ENCODE results near the gene ARF1. TPM values are rescaled to one million over a fixed set of nuclear protein-coding genes. Genes with fewer than 3 reads are reported as not detected.

ARF1 gene
- total RNA-seq, 1 experiment from 2014 or later = 395 TPM

DNA sequence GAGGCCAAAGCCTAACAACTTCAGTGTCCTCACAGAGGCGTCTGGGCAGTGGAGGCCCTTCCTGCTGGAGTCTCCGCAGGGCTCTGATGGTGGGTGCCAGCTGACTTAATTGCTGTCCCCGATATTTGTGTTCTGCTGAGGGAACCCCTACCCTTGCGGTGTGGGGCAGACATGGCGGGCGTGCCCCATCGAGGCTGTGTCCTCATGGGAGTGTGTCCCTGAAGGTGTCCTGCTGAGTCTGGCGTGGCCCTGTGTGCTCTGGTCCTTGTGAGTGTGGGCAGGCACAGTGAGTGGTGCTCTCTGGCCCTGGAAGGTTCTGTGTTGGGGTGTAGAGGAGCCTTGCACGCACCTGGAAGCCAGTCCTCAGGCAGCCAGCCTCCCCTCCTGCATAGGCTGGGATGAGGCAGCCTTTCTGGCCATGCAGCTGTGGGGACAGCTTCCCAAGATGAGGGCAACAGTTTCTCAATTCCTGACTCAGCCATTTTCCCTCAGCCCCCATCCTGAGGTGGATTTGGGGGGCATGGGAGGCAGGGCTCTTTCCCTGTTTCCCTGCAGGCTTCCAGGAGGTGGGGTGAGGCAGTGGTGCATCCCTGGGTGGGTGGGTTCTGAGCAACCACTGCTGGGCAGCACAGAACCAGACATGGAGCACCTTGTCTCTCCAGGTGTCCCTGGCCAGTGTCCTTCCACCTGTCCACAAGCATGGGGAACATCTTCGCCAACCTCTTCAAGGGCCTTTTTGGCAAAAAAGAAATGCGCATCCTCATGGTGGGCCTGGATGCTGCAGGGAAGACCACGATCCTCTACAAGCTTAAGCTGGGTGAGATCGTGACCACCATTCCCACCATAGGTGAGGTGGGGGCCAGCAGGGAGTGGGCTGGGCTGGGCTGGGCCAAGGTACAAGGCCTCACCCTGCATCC is 14.2 kb downstream of the ARF1 start:
- Histone ChIP-seq H3K27ac (ENCODE audit: low read depth, low read length, poor library complexity, severe bottlenecking) (no peak overlapping the region), H3K27me3 (replicated peaks; ENCODE audit: insufficient read depth, low read depth, low read length, poor library complexity) (no peaks in the 10 kb centered on the region), H3K9me3 (ENCODE audit: low read depth, low read length, poor library complexity, severe bottlenecking) (peaks cover 30% of the 10 kb centered on the region), H3K36me3 (ENCODE audit: insufficient read depth, low read length, poor library complexity, severe bottlenecking) (peaks cover 83% of the 10 kb centered on the region), H3K4me3 (ENCODE audit: low read depth, low read length, poor library complexity, severe bottlenecking) (no peak overlapping the region), H3K4me1 (ENCODE audit: insufficient read depth, low read length, poor library complexity, severe bottlenecking) (no peaks in the 10 kb centered on the region)
- ChIA-PET CTCF (no interaction called here), POLR2A (ENCODE audit: low non-redundant PET) (no interaction called here)
- BruUV-seq (replicated peaks) = no TSS peak
- no peak for DNase-seq (ENCODE audit: low spot score)
- intact Hi-C loops (cut with micrococcal nuclease; ENCODE audit: unreplicated experiment) = no loop called here
- TF ChIP-seq, protein P1, sequence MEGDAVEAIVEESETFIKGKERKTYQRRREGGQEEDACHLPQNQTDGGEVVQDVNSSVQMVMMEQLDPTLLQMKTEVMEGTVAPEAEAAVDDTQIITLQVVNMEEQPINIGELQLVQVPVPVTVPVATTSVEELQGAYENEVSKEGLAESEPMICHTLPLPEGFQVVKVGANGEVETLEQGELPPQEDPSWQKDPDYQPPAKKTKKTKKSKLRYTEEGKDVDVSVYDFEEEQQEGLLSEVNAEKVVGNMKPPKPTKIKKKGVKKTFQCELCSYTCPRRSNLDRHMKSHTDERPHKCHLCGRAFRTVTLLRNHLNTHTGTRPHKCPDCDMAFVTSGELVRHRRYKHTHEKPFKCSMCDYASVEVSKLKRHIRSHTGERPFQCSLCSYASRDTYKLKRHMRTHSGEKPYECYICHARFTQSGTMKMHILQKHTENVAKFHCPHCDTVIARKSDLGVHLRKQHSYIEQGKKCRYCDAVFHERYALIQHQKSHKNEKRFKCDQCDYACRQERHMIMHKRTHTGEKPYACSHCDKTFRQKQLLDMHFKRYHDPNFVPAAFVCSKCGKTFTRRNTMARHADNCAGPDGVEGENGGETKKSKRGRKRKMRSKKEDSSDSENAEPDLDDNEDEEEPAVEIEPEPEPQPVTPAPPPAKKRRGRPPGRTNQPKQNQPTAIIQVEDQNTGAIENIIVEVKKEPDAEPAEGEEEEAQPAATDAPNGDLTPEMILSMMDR (conservative IDR thresholded peaks at IDR 0.05; ENCODE audit: low read depth, low read length) = no peak
- TF ChIP-seq EZH2 (IDR thresholded peaks at IDR 0.05; ENCODE audit: borderline replicate concordance, low read depth, low read length, poor library complexity, severe bottlenecking) = no peak

DNA sequence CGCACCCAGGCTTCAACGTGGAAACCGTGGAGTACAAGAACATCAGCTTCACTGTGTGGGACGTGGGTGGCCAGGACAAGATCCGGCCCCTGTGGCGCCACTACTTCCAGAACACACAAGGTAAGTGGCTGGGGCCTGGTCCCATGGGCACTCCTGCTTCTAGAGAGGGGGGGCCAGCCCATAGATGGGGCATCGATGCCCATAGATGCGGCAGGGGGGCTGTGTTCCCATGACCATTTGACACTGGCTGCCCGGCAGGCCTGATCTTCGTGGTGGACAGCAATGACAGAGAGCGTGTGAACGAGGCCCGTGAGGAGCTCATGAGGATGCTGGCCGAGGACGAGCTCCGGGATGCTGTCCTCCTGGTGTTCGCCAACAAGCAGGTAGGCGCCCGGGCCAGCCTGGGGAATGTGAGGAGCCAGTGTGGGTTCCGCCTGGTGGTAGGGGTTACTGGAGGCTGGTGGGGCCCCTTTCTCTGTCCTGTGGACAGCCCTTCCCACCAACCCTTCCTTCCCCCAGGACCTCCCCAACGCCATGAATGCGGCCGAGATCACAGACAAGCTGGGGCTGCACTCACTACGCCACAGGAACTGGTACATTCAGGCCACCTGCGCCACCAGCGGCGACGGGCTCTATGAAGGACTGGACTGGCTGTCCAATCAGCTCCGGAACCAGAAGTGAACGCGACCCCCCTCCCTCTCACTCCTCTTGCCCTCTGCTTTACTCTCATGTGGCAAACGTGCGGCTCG is 15.0 kb downstream of the ARF1 start:
- no peak for DNase-seq (ENCODE audit: low spot score)
- Histone ChIP-seq H3K27ac (ENCODE audit: low read depth, low read length, poor library complexity, severe bottlenecking) (no peak overlapping the region), H3K27me3 (replicated peaks; ENCODE audit: insufficient read depth, low read depth, low read length, poor library complexity) (no peaks in the 10 kb centered on the region), H3K4me1 (ENCODE audit: insufficient read depth, low read length, poor library complexity, severe bottlenecking) (no peaks in the 10 kb centered on the region), H3K36me3 (ENCODE audit: insufficient read depth, low read length, poor library complexity, severe bottlenecking) (peaks cover 75% of the 10 kb centered on the region), H3K9me3 (ENCODE audit: low read depth, low read length, poor library complexity, severe bottlenecking) (peaks cover 28% of the 10 kb centered on the region), H3K4me3 (ENCODE audit: low read depth, low read length, poor library complexity, severe bottlenecking) (no peak overlapping the region)
- intact Hi-C loops (cut with micrococcal nuclease; ENCODE audit: unreplicated experiment) = no loop called here
- CTCF ChIA-PET = no interaction called here
- BruUV-seq (replicated peaks) = no TSS peak
- POLR2A ChIA-PET (ENCODE audit: low non-redundant PET) = no interaction called here
- no peak for TF ChIP-seq EZH2 (IDR thresholded peaks at IDR 0.05; ENCODE audit: borderline replicate concordance, low read depth, low read length, poor library complexity, severe bottlenecking)
- TF ChIP-seq, protein P1 (conservative IDR thresholded peaks at IDR 0.05; ENCODE audit: low read depth, low read length) = no peak

DNA sequence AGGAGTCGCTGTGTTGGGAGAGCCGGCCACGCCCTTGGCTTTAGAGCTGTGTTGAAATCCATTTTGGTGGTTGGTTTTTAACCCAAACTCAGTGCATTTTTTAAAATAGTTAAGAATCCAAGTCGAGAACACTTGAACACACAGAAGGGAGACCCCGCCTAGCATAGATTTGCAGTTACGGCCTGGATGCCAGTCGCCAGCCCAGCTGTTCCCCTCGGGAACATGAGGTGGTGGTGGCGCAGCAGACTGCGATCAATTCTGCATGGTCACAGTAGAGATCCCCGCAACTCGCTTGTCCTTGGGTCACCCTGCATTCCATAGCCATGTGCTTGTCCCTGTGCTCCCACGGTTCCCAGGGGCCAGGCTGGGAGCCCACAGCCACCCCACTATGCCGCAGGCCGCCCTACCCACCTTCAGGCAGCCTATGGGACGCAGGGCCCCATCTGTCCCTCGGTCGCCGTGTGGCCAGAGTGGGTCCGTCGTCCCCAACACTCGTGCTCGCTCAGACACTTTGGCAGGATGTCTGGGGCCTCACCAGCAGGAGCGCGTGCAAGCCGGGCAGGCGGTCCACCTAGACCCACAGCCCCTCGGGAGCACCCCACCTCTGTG is 15.9 kb downstream of the ARF1 start:
- no peak for DNase-seq (ENCODE audit: low spot score)
- TF ChIP-seq, protein P1 (conservative IDR thresholded peaks at IDR 0.05; ENCODE audit: low read depth, low read length) = no peak
- TF ChIP-seq EZH2 (IDR thresholded peaks at IDR 0.05; ENCODE audit: borderline replicate concordance, low read depth, low read length, poor library complexity, severe bottlenecking) = no peak
- TSS peak; percentile 85 for BruUV-seq (replicated peaks)
- Histone ChIP-seq H3K4me3 (ENCODE audit: low read depth, low read length, poor library complexity, severe bottlenecking) (no peak overlapping the region), H3K4me1 (ENCODE audit: insufficient read depth, low read length, poor library complexity, severe bottlenecking) (no peaks in the 10 kb centered on the region), H3K9me3 (ENCODE audit: low read depth, low read length, poor library complexity, severe bottlenecking) (peaks cover 19% of the 10 kb centered on the region), H3K36me3 (ENCODE audit: insufficient read depth, low read length, poor library complexity, severe bottlenecking) (peaks cover 67% of the 10 kb centered on the region), H3K27ac (ENCODE audit: low read depth, low read length, poor library complexity, severe bottlenecking) (no peak overlapping the region), H3K27me3 (replicated peaks; ENCODE audit: insufficient read depth, low read depth, low read length, poor library complexity) (no peaks in the 10 kb centered on the region)
- intact Hi-C loops (cut with micrococcal nuclease; ENCODE audit: unreplicated experiment) = no loop called here
- CTCF ChIA-PET = no interaction called here
- POLR2A ChIA-PET (ENCODE audit: low non-redundant PET) = no interaction called here
